OCI-M2 (cell line): ENCODE data around the gene IRF2BP2.
"Not testable (repeated sequence)": the region's sequence is repeated elsewhere in the genome, so short reads cannot be mapped to it uniquely, and the experiment has no call there.

Experiments
- DNase-seq: peaks from one replicate; lab custom pipeline; 2025; ENCODE audit not compliant: unreplicated experiment; lab: John Stamatoyannopoulos, UW

IRF2BP2 gene

DNA sequence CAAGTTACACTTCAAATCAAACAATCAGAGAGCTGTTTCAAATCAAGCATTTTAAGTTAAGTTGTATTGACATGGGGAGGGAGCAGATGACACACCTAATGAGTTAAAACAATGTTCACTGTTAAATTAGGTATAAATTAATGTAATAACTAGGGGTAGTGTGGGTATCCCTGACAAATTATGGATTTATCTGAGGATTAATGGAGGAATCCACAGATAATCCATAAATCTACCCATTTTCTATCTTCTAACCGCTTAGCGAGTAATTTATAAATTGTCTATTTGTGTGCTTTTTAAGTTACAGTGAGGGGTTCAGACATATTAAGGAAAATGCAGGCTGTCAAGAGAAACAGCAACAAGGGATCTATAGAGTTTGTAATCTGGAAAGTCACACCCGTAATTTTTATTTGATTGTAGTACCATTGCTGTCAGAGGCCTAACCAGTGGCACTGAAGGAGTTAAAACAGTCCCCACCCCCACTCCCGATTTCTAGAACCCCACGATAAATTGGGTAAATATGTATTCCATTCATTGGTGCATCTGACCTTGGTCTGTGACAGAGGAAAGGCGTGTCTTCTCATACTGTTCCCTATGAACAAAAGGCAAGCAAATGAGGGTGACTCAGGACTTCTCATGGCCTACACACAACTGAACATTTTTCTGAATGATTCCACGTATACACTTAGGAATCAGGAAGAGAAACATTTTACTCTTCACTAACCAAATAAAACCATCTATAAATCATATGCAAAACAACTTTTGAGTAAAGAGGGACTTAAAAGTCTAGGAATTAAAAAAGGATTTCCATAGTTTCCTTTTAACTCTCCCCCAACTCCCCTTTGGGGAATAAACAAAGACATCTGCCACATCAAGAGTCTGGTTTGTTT lies 7.4 kb downstream of the IRF2BP2 start:
- DNase-seq, result no peak

GRCh38 chr1:234601301-234602017 lies 8.5 kb downstream of the IRF2BP2 start:
- DNase-seq, result no peak

GRCh38 chr1:234600418-234601281 lies 9.3 kb downstream of the IRF2BP2 start:
- DNase-seq, result no peak

DNA sequence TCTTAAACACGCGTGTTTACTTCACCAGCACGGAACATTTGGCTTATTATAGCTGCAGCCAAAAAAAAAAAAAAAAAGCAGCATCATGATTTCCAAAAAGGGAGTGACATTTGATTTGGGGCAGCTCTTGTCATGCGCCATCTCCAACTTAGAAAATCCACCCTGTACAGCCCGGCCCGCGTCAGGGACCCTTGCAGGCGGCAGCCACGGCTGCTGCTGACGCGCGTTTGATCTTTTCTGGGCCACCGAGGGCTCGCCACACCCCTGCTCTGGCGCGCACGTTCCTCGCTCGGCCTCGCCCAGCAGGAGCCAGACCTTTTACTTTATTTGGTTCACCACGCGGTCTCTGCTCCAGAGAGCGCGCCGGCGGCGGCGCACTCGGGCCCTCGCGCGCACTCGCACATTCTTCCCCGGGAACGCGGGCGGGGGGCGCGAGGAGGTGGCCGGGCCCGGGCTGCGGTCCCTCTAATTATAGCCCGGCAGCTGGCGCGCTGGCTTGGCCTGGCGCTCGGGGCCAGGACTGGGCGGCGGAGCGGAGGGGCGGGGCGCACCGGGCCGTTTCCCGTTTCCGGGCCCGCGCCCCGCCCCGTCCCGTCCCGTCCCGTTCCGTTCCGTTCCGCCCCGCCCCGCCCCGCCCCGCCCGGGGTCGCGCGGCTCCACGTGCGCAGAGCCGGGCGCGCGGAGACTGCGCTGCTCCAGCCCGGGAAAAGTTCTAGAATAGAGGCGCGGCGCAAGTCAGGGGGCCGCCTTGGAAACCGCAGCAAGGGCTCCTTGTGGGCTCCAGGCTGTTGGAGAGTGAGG lies 10.2 kb downstream of the IRF2BP2 start:
- DNase-seq, result no peak

DNA sequence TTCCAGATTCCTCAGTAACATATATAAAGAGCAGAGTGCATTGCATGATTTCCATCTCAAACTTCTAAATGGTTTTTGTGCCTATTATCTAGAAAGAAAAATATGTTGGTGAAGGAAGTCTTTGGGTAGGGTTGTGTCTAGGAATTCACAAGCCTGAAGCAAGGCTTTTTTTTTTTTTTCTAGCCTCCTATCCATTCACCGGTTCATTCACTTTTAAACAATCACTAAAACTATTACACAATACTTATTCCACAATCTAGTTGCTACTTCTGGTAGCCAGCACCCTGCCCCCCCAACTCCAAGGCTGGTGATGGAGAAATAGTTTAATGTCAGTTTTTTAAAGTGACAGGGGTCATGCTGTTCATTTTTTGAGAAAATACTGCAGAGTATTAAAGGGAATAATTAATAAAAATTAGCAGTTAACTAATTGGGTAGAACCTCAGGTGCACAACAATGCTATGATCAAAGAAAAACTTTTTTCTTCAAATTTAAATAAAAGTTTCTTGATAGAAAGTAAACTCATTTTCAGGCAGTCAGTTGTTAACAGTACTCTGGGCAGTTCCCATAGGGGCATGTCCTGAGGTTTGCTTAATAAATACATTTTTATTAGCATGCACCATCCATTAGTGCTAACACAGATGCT lies 10.9 kb downstream of the IRF2BP2 start:
- no peak for DNase-seq

DNA sequence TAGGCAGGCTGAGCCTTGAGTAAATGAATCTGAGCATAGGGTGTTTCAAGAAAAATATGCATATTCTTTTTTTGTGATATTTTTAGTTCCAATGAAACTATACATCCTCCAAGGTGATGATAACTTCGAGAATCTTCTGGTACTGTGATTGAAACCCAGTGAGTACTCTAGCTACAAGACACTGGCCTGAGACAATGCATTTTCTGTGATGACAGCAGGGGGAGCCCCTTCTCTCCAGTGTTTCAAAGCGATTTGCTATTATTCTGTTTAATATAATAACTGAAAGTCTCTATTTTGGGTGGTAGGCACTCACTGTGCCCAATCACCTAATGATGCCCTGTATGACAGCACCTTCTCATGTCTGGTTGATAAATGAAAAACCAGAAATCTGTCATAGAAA lies 12.1 kb downstream of the IRF2BP2 start:
- DNase-seq, result no peak

- DNase-seq, result no peak
These were observed 14.1 kb downstream of the IRF2BP2 start for GRCh38 chr1:234595899-234596298.

GRCh38 chr1:234594575-234594974 lies 15.4 kb downstream of the IRF2BP2 start:
- DNase-seq, result not testable (repeated sequence)

DNA sequence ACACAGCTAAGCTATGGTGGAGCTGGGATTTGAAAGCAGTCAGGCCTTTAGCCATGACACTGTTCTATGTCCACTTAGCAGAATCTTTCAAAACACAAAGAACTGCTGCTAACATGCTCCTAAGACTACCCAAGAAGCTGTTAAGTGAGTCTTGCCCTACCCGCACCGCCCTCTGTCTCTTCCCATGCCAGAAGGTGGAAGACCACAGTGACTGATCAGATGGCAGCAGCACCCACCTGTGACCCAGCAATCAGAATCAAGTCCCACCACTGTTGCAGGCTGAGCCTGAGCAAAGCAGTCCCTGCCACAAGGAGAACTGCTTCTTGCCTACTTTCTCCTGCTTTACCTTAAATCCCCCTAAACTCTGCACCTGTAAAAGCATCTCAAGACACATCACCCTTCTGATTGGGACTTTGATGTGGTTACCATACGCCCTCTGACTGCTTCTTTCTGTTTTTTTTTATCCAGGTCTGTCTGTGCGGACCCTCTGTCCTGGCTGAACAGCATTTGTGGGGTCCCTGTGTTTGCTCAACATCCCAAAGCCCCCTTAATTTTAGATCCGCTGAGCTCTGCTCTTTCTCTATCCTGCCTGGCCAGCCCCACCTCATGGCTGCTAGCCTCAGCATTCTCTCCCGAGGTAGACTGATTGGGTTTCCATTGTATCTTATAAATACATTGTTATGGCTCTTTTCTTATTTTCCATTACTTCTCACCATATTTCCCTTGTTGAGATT lies 16.0 kb downstream of the IRF2BP2 start:
- no peak for DNase-seq

- no peak for DNase-seq
These were observed 16.9 kb downstream of the IRF2BP2 start for GRCh38 chr1:234593109-234593508.

DNA sequence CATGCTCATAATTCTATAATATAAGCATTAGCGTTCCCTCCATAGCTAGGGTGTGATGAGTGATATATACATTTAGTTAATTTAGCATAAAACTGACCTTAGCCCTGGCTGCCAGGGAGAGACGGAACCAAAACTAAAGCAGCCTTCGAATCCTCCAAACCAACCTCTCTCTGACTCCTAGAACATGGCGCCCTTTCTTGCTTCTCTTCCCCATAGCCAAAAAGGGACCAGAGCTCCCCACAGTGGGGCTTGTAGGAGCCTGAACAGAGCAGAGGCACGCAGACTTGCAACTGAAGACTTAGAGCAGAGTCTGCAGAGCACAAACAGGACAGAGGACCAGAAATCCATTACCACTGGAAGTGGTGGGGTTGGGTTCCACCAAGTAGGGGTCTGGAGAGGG lies 17.7 kb downstream of the IRF2BP2 start:
- DNase-seq, result no peak

- no peak for DNase-seq
These were observed 18.8 kb downstream of the IRF2BP2 start for GRCh38 chr1:234591131-234591530.

- DNase-seq, result no peak
These were observed 19.9 kb downstream of the IRF2BP2 start for GRCh38 chr1:234589854-234590620.

- no peak for DNase-seq
These were observed 20.7 kb downstream of the IRF2BP2 start for GRCh38 chr1:234589064-234589800.

DNA sequence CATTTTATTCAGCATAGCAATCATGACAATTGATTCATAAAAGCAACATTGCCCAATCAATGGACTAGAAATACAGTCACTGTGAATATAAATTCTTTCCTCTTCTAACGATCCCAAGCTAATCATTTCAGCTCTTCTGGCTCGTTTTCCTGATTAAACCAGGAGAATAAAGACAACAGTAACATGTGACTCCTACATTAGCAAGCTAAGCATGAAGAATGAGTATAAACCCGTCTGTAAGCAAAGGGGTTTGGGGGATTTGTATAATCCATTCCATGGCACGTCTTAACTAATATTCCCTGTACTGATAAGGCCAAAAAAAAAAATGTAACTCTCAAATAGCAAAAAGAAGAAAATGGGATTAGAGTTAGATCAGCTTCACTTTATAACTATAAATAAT lies 21.6 kb downstream of the IRF2BP2 start:
- no peak for DNase-seq

DNA sequence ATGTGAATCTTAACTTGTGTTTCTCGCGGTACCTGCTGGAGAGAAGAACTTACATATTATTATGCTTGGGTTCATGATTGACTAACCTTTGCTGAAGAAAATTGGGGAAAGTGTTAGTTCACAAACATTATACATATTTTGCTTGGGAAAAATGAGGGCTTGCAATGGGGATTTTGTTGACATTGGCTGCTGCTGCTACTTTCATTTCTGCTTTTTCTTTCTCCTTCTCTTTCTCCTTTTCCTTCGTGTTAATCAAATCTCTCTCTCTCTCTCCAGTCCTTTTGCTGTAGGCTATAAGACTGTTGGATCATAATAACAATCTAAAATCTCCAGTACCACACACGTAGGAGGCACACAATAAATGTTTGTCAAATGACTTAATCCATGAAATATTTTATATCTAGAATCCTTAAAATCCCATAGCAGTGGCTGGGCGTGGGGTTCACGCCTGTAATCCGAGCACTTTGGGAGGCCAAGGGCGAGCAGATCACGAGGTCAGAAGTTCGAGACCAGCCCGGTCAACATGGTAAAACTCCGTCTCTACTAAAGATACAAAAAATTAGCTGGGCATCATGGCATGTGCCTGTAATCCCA lies 23.0 kb downstream of the IRF2BP2 start:
- DNase-seq, result no peak

DNA sequence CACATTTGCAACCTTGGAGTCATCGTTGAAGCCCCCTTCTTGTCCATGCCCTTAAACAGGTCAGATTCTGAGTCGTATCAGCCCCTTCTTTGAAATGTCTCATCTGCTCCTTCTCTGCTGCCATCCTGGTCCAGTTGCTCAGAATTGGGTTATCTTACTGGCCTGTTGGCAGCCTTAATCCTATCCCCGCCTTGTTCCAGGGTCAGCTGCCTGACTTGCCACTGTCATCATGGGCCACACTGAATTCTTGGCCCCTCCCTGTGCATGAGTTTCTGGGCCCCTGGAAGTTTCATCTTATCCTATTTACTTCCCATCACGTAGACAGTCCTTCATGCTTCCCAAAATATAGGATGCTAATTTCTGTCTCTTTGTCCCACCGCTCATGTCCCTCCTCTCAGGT lies 23.7 kb downstream of the IRF2BP2 start:
- DNase-seq, result no peak
